A673 (cell line): Measurements from ENCODE around the gene CHI3L2.

Experiments used
- EZH2 ChIP-seq: fragments of 200-600 bp; sonication (generic); IDR thresholded peaks from 2 replicates; pipeline ENCODE4 v1.6.1; 2017; ENCODE audit warnings: borderline replicate concordance, low read depth, mild to moderate bottlenecking, mixed read lengths, antibody characterized with exemption, low read length; ENCODE audit not compliant: poor library complexity, severe bottlenecking
- TF ChIP-seq, protein P1 (sequence below): fragments of 300-800, 200-600 bp; sonication (generic); conservative IDR thresholded peaks from 2 replicates; pipeline ENCODE4 v1.5.1; 2017; ENCODE audit warnings: low read depth, mild to moderate bottlenecking, antibody characterized with exemption, low read length, moderate library complexity, mixed read lengths

- TF ChIP-seq, protein P1, sequence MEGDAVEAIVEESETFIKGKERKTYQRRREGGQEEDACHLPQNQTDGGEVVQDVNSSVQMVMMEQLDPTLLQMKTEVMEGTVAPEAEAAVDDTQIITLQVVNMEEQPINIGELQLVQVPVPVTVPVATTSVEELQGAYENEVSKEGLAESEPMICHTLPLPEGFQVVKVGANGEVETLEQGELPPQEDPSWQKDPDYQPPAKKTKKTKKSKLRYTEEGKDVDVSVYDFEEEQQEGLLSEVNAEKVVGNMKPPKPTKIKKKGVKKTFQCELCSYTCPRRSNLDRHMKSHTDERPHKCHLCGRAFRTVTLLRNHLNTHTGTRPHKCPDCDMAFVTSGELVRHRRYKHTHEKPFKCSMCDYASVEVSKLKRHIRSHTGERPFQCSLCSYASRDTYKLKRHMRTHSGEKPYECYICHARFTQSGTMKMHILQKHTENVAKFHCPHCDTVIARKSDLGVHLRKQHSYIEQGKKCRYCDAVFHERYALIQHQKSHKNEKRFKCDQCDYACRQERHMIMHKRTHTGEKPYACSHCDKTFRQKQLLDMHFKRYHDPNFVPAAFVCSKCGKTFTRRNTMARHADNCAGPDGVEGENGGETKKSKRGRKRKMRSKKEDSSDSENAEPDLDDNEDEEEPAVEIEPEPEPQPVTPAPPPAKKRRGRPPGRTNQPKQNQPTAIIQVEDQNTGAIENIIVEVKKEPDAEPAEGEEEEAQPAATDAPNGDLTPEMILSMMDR = no peak
- TF ChIP-seq EZH2 = no peak
Measured at GRCh38 chr1:111200802-111201161, 26.7 kb upstream of the CHI3L2 start.
